ENCODE measurements around the gene MUSK. TPM values are rescaled to one million over a fixed set of nuclear protein-coding genes. Genes with fewer than 3 reads are reported as not detected.
"Not testable (repeated sequence)": the region's sequence is repeated elsewhere in the genome, so short reads cannot be mapped to it uniquely, and the experiment has no call there.

MUSK gene
- total RNA-seq, 8 experiments from 2014 or later, result 0.09 to 0.70 (median 0.29) TPM; not detected in 2

- ATAC-seq (replicated peaks in 6 of 8), result peak; percentile 57 to 91 (median 72)
- Histone ChIP-seq H3K4me3 (no peak overlapping the region), H3K27ac (no peak overlapping the region), H3K4me1 (replicated peaks in 1 of 2) (no peaks in the 10 kb centered on the region)
- in situ Hi-C loops (cut with MboI; ENCODE audit: low pct_unique_long_range_greater_than_20kb in 2 of 9, low sequenced_read_pairs in 9 of 9, unreplicated experiment in 9 of 9), result loop anchor here in 1 of 9 experiments (25.0 kb wide), 1 partner anchor 386 kb away; the partner anchor contains the start of gene LPAR1
- 0 to 79% (median 33%) methylated on average over 1 to 6 of the region's 6 CpGs; no CpG with 5 or more reads in 1 of the 10 experiments for WGBS, 10 experiments
Observed at GRCh38 chr9:110650991-110651411, 17.6 kb upstream of the MUSK start.

GRCh38 chr9:110655754-110656641, 12.6 kb upstream of the MUSK start:
- no peak overlapping the region for H3K27ac ChIP-seq
- ATAC-seq (replicated peaks in 6 of 8), result peak in 6 of 8 experiments; percentile 37 to 78 (median 56)
- in situ Hi-C loops (cut with MboI; ENCODE audit: low pct_unique_long_range_greater_than_20kb in 2 of 9, low sequenced_read_pairs in 9 of 9, unreplicated experiment in 9 of 9), result loop anchor here in 1 of 9 experiments (25.0 kb wide), 1 partner anchor 381 kb away; the partner anchor contains the start of gene LPAR1
- H3K4me1 ChIP-seq (replicated peaks in 1 of 2), result no peaks in the 10 kb centered on the region
- H3K4me3 ChIP-seq, result no peak overlapping the region
- 6 to 87% (median 78%) methylated on average over 1 to 6 of the region's 6 CpGs; no CpG with 5 or more reads in 1 of the 10 experiments for WGBS, 10 experiments

DNA sequence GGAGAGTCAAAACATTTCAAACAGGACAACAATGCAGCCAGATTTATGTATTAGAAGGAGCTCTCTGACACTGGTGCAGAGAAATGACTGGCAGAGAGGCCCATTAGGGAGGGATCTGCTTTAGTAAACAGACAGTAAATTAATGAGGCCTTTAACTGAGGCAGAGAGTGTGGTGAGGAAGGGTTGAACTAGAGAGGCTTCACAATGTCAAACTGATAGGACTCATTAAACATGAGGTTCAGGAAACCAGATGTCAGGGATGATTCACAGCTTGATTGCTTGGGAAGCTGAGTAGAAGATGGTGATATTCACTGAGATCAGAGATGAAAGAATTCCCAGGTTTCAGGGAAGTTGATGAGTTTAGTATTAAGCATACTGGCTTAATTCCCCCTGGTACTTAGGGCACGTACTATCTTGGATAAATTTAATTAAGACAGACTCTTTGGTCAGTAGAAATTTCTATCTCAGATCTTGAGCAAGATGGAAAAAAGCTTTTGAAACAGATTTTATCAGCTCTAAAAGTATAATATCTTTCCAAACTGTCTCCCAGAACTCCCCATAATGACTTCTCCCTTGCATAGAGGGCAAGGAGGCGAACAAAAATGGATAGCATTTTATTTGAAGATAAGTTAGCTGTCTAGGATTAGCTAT, 8.6 kb upstream of the MUSK start:
- Histone ChIP-seq H3K4me3 (no peak overlapping the region), H3K4me1 (replicated peaks in 1 of 2) (no peaks in the 10 kb centered on the region), H3K27ac (no peak overlapping the region)
- in situ Hi-C loops (cut with MboI; ENCODE audit: low pct_unique_long_range_greater_than_20kb in 2 of 9, low sequenced_read_pairs in 9 of 9, unreplicated experiment in 9 of 9), result loop anchor here in 1 of 9 experiments (25.0 kb wide), 1 partner anchor 377 kb away; the partner anchor contains the start of gene LPAR1
- peak in 4 of 8 experiments; percentile 37 to 74 (median 47) for ATAC-seq (replicated peaks in 6 of 8)
- WGBS, 10 experiments, result 79 to 100% (median 90%) methylated on average over 1 to 2 of the region's 2 CpGs; no CpG with 5 or more reads in 3 of the 10 experiments

GRCh38 chr9:110669433-110669832, 842 bp downstream of the MUSK start:
- no peak overlapping the region for H3K4me3 ChIP-seq
- H3K4me1 ChIP-seq (replicated peaks in 1 of 2), result no peaks in the 10 kb centered on the region
- no peak overlapping the region for H3K27ac ChIP-seq
- in situ Hi-C loops (cut with MboI; ENCODE audit: low pct_unique_long_range_greater_than_20kb in 2 of 9, low sequenced_read_pairs in 9 of 9, unreplicated experiment in 9 of 9), result loop anchor here in 1 of 9 experiments (25.0 kb wide), 1 partner anchor 368 kb away; the partner anchor contains the start of gene LPAR1
- 51 to 100% (median 94%) methylated on average over 3 to 5 of the region's 5 CpGs for WGBS, 10 experiments
- ATAC-seq (replicated peaks in 6 of 8), result no peak

DNA sequence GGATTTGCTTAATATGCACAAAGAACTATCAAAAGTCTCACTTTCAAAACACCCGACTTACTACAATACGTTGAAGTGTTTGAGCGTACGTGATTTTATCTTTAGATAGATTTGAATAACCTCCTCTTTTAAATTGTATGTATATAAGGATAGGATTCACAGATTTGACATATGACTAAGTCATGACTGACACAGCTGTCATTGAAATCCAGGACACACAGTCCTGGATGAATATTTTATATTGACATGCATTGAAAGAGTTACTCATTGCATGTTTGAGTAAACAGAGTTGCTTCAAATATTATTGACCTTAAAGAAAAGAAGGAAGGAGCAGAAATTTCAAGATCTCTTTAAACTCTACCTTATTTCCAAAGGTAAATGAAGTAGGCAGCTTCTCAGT, 3.3 kb downstream of the MUSK start:
- H3K27ac ChIP-seq, result no peak overlapping the region
- 0 to 100% (median 89%) methylated on average over 1 to 4 of the region's 4 CpGs; no CpG with 5 or more reads in 2 of the 10 experiments for WGBS, 10 experiments
- in situ Hi-C loops (cut with MboI; ENCODE audit: low pct_unique_long_range_greater_than_20kb in 2 of 9, low sequenced_read_pairs in 9 of 9, unreplicated experiment in 9 of 9), result loop anchor here in 1 of 9 experiments (25.0 kb wide), 1 partner anchor 365 kb away; the partner anchor contains the start of gene LPAR1
- ATAC-seq (replicated peaks in 6 of 8), result no peak
- H3K4me3 ChIP-seq, result no peak overlapping the region
- H3K4me1 ChIP-seq (replicated peaks in 1 of 2), result no peaks in the 10 kb centered on the region

- no peaks in the 10 kb centered on the region for H3K4me1 ChIP-seq (replicated peaks in 1 of 2)
- WGBS, 10 experiments, result 10 to 81% (median 71%) methylated on average over 1 to 3 of the region's 3 CpGs; no CpG with 5 or more reads in 2 of the 10 experiments
- no peak overlapping the region for H3K4me3 ChIP-seq
- in situ Hi-C loops (cut with MboI; ENCODE audit: low pct_unique_long_range_greater_than_20kb in 2 of 9, low sequenced_read_pairs in 9 of 9, unreplicated experiment in 9 of 9), result loop anchor here in 1 of 9 experiments (25.0 kb wide), 1 partner anchor 364 kb away; the partner anchor contains the start of gene LPAR1
- no peak overlapping the region for H3K27ac ChIP-seq
- no peak for ATAC-seq (replicated peaks in 6 of 8)
Observed at GRCh38 chr9:110672873-110673510, 4.4 kb downstream of the MUSK start.

- WGBS, 10 experiments, result 78 to 100% (median 87%) methylated on average over 1 to 3 of the region's 4 CpGs; no CpG with 5 or more reads in 6 of the 10 experiments
- H3K27ac ChIP-seq, result no peak overlapping the region
- H3K4me1 ChIP-seq (replicated peaks in 1 of 2), result no peaks in the 10 kb centered on the region
- in situ Hi-C loops (cut with MboI; ENCODE audit: low pct_unique_long_range_greater_than_20kb in 2 of 9, low sequenced_read_pairs in 9 of 9, unreplicated experiment in 9 of 9), result loop anchor here in 1 of 9 experiments (25.0 kb wide), 1 partner anchor 100 kb away; no protein-coding TSS in a partner anchor
- no peak for ATAC-seq (replicated peaks in 6 of 8)
- H3K4me3 ChIP-seq, result no peak overlapping the region
Observed at GRCh38 chr9:110687497-110687896, 18.9 kb downstream of the MUSK start.

DNA sequence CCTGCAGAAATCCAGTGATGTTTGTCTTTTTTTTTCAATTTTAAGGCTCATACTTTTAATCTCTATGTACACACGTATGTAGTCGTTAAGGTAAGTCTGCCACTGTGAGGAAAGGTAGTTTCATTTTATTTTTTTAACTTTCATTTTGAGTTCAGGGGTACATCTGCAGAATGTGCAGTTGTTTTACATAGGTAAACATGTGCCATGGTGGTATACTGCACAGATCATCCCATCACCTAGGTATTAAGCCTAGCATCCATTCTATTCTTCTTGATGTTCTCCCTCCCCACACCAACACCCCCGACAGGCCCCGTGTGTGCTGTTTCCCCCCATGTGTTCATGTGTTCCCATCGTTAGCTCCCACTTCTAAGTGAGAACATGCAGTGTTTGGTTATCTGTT, 19.7 kb downstream of the MUSK start:
- WGBS, 10 experiments, result 83 to 100% (median 93%) methylated on average over 2 to 3 of the region's 5 CpGs; no CpG with 5 or more reads in 1 of the 10 experiments
- in situ Hi-C loops (cut with MboI; ENCODE audit: low pct_unique_long_range_greater_than_20kb in 2 of 9, low sequenced_read_pairs in 9 of 9, unreplicated experiment in 9 of 9), result loop anchor here in 1 of 9 experiments (25.0 kb wide), 1 partner anchor 99 kb away; no protein-coding TSS in a partner anchor
- no peak for ATAC-seq (replicated peaks in 6 of 8)
- no peak overlapping the region for H3K4me3 ChIP-seq
- no peaks in the 10 kb centered on the region for H3K4me1 ChIP-seq (replicated peaks in 1 of 2)
- no peak overlapping the region for H3K27ac ChIP-seq

DNA sequence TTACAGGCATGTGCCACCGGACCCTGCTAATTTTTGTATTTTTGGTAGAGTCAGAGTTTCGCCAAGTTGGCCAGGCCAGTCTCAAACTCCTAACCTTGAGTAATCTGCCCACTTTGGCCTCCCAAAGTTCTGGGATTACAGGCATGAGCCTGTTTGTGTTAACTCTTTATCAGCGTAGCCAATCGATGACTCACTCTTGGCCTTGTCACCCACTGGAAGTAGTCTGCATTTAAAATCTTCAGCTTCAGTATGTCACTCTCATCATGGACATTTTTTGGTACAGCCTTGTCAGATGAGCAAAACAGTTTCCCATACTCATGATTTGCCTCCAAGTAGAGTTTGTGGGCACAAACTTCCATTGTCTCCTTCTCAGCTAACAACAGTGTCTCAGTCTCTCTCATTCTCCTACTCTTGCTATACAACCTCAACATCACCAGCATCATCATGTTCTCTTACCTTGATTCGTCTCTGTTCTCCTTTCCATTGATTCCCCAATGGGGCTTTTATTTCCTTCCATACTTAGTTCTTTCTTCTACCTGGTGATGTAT, 22.5 kb downstream of the MUSK start:
- no peak for ATAC-seq (replicated peaks in 6 of 8)
- Histone ChIP-seq H3K4me3 (no peak overlapping the region), H3K27ac (no peak overlapping the region), H3K4me1 (replicated peaks in 1 of 2) (no peaks in the 10 kb centered on the region)
- in situ Hi-C loops (cut with MboI; ENCODE audit: low pct_unique_long_range_greater_than_20kb in 2 of 9, low sequenced_read_pairs in 9 of 9, unreplicated experiment in 9 of 9), result loop anchor here in 1 of 9 experiments (25.0 kb wide), 1 partner anchor 96 kb away; no protein-coding TSS in a partner anchor
- 80 to 100% (median 100%) methylated on average over 1 to 5 of the region's 5 CpGs for WGBS, 10 experiments

- H3K4me3 ChIP-seq; H3K27ac ChIP-seq; H3K4me1 ChIP-seq (replicated peaks in 1 of 2): not testable (repeated sequence)
- WGBS, 10 experiments, result 22 to 100% (median 86%) methylated on average over 1 to 5 of the region's 5 CpGs
- peak in 2 of 8 experiments; percentile 40 to 93 for ATAC-seq (replicated peaks in 6 of 8)
- in situ Hi-C loops (cut with MboI; ENCODE audit: low pct_unique_long_range_greater_than_20kb in 2 of 9, low sequenced_read_pairs in 9 of 9, unreplicated experiment in 9 of 9), result loop anchor here in 1 of 9 experiments (25.0 kb wide), 1 partner anchor 91 kb away; no protein-coding TSS in a partner anchor
Observed at GRCh38 chr9:110695846-110696245, 27.3 kb downstream of the MUSK start.

GRCh38 chr9:110700953-110701352, 32.4 kb downstream of the MUSK start:
- WGBS, 10 experiments, result 0 to 100% (median 56%) methylated on average over 1 of the region's 1 CpG; no CpG with 5 or more reads in 4 of the 10 experiments
- no peak for ATAC-seq (replicated peaks in 6 of 8)
- Histone ChIP-seq H3K4me1 (replicated peaks in 1 of 2) (no peaks in the 10 kb centered on the region), H3K27ac (no peak overlapping the region), H3K4me3 (no peak overlapping the region)
- in situ Hi-C loops (cut with MboI; ENCODE audit: low pct_unique_long_range_greater_than_20kb in 2 of 9, low sequenced_read_pairs in 9 of 9, unreplicated experiment in 9 of 9), result no loop called here

- Histone ChIP-seq H3K4me1 (replicated peaks in 1 of 2) (no peaks in the 10 kb centered on the region), H3K4me3 (no peak overlapping the region), H3K27ac (no peak overlapping the region)
- in situ Hi-C loops (cut with MboI; ENCODE audit: low pct_unique_long_range_greater_than_20kb in 2 of 9, low sequenced_read_pairs in 9 of 9, unreplicated experiment in 9 of 9), result no loop called here
- WGBS, 10 experiments, result 65 to 100% (median 90%) methylated on average over 2 of the region's 2 CpGs
- ATAC-seq (replicated peaks in 6 of 8), result no peak
Observed at GRCh38 chr9:110703669-110704068, 35.1 kb downstream of the MUSK start.
